Omental fat pad (tissue), 4 donors: ENCODE results near the gene HPGDS. TPM values are rescaled to one million over a fixed set of nuclear protein-coding genes. Genes with fewer than 3 reads are reported as not detected.

Source experiments
- ATAC-seq: fragments of 150-250 bp; one replicate; pipeline ENCODE4 v1.9.1; 2016; ENCODE audit warnings: mild to moderate bottlenecking, moderate library complexity; ENCODE audit not compliant: low FRiP score
- DNase-seq: peaks from one replicate; pipeline ENCODE4 v3.0.0-alpha.2; 2019; ENCODE audit warnings: low spot score
- total RNA-seq, 4 donors: library from RNA; depleted of rRNA; stranded (reverse); fragments of >200 nt; gene quantifications; one replicate each; pipeline ENCODE4 v1.1.0, GENCODE V29; 2016
- TF ChIP-seq, protein P1 (sequence below), 3 donors: fragments of 450-650 bp; IDR thresholded peaks; one replicate each; pipeline ENCODE4 v1.5.1; 2016 to 2017; ENCODE audit warnings: antibody characterized with exemption in 3 of 3, mild to moderate bottlenecking in 3 of 3, moderate library complexity in 2 of 3

The HPGDS gene
- total RNA-seq, 4 donors from 2014 or later, result 2.8 to 3.9 (median 3.2) TPM

DNA sequence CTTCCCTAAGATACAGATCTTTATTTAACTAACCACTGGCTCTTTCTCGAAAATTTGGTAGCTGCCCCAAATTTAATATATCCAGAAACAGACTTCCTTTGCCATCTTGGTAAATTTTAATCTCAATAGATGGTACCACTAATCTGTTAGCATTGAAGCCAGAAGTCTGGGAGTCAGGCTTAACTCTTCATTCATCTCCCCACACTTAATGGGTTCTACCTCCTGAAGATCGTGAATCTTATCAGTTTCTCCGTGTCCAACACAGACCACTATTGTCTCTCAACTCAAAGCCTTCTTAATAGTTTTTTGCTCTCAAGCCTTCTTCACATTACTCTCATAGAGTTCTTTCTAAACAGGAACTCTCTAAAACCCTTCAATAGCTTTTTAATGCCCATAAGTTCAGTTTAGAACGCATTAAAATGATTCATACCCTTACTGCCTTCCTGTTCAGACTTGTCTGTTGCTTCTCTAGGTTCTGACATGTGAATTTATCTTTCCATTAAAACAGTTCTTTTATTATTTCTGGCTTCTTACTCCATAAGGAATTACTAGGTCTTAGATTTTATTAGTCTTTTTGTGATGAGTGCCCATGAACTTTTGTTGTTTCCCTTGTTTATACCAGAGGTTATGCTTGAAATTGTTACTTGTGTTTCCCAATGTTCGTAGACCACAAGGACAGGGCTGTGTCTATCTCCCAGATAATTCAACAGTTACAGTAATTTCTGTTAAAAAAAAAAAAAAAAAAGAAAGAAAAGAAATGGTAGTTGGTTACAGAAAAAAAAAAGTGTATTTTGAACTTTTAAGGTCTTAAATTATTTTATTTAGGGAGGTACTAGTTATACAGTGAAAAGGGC is 80.2 kb downstream of the HPGDS start:
- ATAC-seq (no peak), DNase-seq (no peak)
- TF ChIP-seq, protein P1, sequence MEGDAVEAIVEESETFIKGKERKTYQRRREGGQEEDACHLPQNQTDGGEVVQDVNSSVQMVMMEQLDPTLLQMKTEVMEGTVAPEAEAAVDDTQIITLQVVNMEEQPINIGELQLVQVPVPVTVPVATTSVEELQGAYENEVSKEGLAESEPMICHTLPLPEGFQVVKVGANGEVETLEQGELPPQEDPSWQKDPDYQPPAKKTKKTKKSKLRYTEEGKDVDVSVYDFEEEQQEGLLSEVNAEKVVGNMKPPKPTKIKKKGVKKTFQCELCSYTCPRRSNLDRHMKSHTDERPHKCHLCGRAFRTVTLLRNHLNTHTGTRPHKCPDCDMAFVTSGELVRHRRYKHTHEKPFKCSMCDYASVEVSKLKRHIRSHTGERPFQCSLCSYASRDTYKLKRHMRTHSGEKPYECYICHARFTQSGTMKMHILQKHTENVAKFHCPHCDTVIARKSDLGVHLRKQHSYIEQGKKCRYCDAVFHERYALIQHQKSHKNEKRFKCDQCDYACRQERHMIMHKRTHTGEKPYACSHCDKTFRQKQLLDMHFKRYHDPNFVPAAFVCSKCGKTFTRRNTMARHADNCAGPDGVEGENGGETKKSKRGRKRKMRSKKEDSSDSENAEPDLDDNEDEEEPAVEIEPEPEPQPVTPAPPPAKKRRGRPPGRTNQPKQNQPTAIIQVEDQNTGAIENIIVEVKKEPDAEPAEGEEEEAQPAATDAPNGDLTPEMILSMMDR (IDR thresholded peaks at IDR 0.05), result no peak

GRCh38 chr4:94256828-94257227 is 85.8 kb downstream of the HPGDS start:
- DNase-seq (no peak), ATAC-seq (no peak)
- TF ChIP-seq, protein P1 (IDR thresholded peaks at IDR 0.05), result no peak

DNA sequence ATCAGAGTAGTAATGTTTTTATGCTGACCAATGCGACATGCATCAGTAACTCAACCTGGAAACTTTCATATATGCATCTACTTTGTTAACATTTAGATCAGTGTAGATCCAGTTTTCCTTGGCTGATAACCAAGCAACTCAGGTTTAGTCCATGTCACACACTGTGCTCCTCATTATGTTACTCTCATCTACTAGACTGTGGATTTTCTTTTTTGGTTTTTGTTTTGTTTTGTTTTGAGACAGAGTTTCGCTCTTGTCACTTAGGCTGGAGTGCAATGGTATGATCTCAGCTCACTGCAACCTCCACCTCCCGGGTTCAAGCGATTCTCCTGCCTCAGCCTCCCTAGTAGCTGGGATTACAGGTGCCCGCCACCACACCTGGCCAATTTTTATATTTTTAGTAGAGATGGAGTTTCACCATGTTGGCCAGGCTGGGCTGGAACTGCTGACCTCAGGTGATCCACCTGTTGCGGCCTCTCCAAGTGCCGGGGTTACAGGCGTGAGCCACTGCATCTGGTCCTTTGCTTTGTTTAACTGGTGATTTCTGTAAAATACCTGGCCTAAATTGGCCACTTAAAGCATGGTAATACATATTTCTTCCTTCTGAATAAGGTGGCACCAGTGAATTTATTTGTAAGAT is 86.4 kb downstream of the HPGDS start:
- ATAC-seq (no peak), DNase-seq (no peak)
- TF ChIP-seq, protein P1 (IDR thresholded peaks at IDR 0.05), result no peak

- DNase-seq, result no peak
- no peak for ATAC-seq
- TF ChIP-seq, protein P1 (IDR thresholded peaks at IDR 0.05), result no peak
Observed at GRCh38 chr4:94253036-94253435, 89.6 kb downstream of the HPGDS start.

GRCh38 chr4:94251094-94251493 is 91.5 kb downstream of the HPGDS start:
- ATAC-seq, result no peak
- TF ChIP-seq, protein P1 (IDR thresholded peaks at IDR 0.05), result no peak
- DNase-seq, result no peak

Other genes starting within 250 kb of the HPGDS start
- gene SMARCAD1, start 135.0 kb downstream of the HPGDS start, total RNA-seq, result 10 to 100 TPM; 16.6 to 31.7 (median 18.9) TPM
- gene PDLIM5, start 109.1 kb upstream of the HPGDS start, total RNA-seq, result 100 to 1,000 TPM; 119 to 168 (median 146) TPM